GM23248 (cell line): ENCODE results near the gene SEBOX. TPM values are rescaled to one million over a fixed set of nuclear protein-coding genes. Genes with fewer than 3 reads are reported as not detected.

Source experiments
- DNase-seq: peaks from one replicate; pipeline ENCODE4 v3.0.0-alpha.2; 2015
- H2AFZ ChIP-seq: fragments of 200-600 bp; sonication (generic); 2 replicates; pipeline ENCODE4 v1.6.1; 2016; ENCODE audit warnings: antibody characterized with exemption
- H3F3A ChIP-seq: fragments of 200-600 bp; sonication (generic); 2 replicates; pipeline ENCODE4 v1.6.1; 2016; ENCODE audit warnings: mild to moderate bottlenecking, antibody characterized with exemption, mixed run types; ENCODE audit not compliant: insufficient read depth
- H3K27ac ChIP-seq: fragments of 200-600 bp; sonication (generic); 2 replicates; pipeline ENCODE4 v1.5.1; 2016; ENCODE audit warnings: mild to moderate bottlenecking
- H3K27me3 ChIP-seq: fragments of 200-600 bp; sonication (generic); replicated peaks from 2 replicates; pipeline ENCODE4 v1.6.1; 2016; ENCODE audit warnings: mild to moderate bottlenecking; ENCODE audit not compliant: insufficient read depth
- H3K36me3 ChIP-seq: fragments of 200-600 bp; sonication (generic); 2 replicates; pipeline ENCODE4 v1.6.1; 2016; ENCODE audit warnings: low read depth, mild to moderate bottlenecking
- H3K4me1 ChIP-seq: fragments of 200-600 bp; sonication (generic); 2 replicates; pipeline ENCODE4 v1.6.1; 2016; ENCODE audit warnings: mild to moderate bottlenecking; ENCODE audit not compliant: insufficient read depth
- H3K4me2 ChIP-seq: fragments of 200-600 bp; sonication (generic); one replicate; pipeline ENCODE4 v1.6.1; 2016; ENCODE audit warnings: mild to moderate bottlenecking; ENCODE audit not compliant: unreplicated experiment
- H3K4me3 ChIP-seq: fragments of 200-600 bp; sonication (generic); 2 replicates; pipeline ENCODE4 v1.5.1; 2016; ENCODE audit warnings: mild to moderate bottlenecking
- H3K79me2 ChIP-seq: fragments of 200-600 bp; sonication (generic); 2 replicates; pipeline ENCODE4 v1.6.1; 2016; ENCODE audit warnings: mild to moderate bottlenecking; ENCODE audit not compliant: insufficient read depth
- H3K9ac ChIP-seq: fragments of 200-600 bp; sonication (generic); 2 replicates; pipeline ENCODE4 v1.6.1; 2016; ENCODE audit warnings: mild to moderate bottlenecking
- H3K9me2 ChIP-seq: fragments of 200-600 bp; sonication (generic); 2 replicates; pipeline ENCODE4 v1.6.1; 2016; ENCODE audit warnings: mixed run types, mild to moderate bottlenecking, moderate library complexity; ENCODE audit not compliant: insufficient read depth
- H3K9me3 ChIP-seq: fragments of 200-600 bp; sonication (generic); one replicate; pipeline ENCODE4 v1.6.1; 2017; ENCODE audit warnings: low read depth
- H4K20me1 ChIP-seq: fragments of 200-600 bp; sonication (generic); 2 replicates; pipeline ENCODE4 v1.6.0; 2016; ENCODE audit not compliant: insufficient read depth
- EZH2 ChIP-seq: fragments of 200-600 bp; sonication (generic); IDR thresholded peaks from 2 replicates; pipeline ENCODE4 v1.6.1; 2018; ENCODE audit warnings: antibody characterized with exemption, mild to moderate bottlenecking; ENCODE audit not compliant: insufficient read depth, poor library complexity, severe bottlenecking
- EZH2phosphoT487 ChIP-seq: fragments of 200-600 bp; sonication (generic); IDR thresholded peaks from 2 replicates; pipeline ENCODE4 v1.6.1; 2018; ENCODE audit warnings: antibody characterized with exemption, moderate library complexity, mild to moderate bottlenecking, low read depth; ENCODE audit not compliant: insufficient read depth
- WGBS, 2 experiments: methylation state at CpG; one replicate each; pipeline ENCODE4 v1.1.6; 2015 to 2017; ENCODE audit warnings: low lambda C conversion rate in 2 of 2, low coverage in 1 of 2; ENCODE audit errors: missing lambda C conversion rate in 2 of 2; 5-methylcytosine and 5-hydroxymethylcytosine counted together
- in situ Hi-C: fragments of 300-500 bp; cut with MboI; formaldehyde crosslinking; loops from 2 replicates; pipeline ENCODE4 v1.15.0; 2020
- polyA plus RNA-seq: library from polyadenylated mRNA; unstranded; fragments of >200 nt; fragmentation: Nextera tagmentation; extraction: Ambion mirVana; gene quantifications from 2 replicates; pipeline ENCODE4 v1.2.1, GENCODE V29; 2016
- total RNA-seq: library from RNA; depleted of rRNA; stranded (reverse); fragments of >200 nt; shearing (Covaris generic); gene quantifications from 2 replicates; pipeline ENCODE4 v1.2.3, GENCODE V29; 2014

SEBOX gene
- total and polyA plus RNA-seq, 2 experiments from 2014 or later, result not detected

GRCh38 chr17:28407130-28407973, 42.4 kb upstream of the SEBOX start:
- Histone ChIP-seq H3K4me2 (no peak overlapping the region), H3K36me3 (no peaks in the 10 kb centered on the region), H3K4me1 (no peaks in the 10 kb centered on the region), H3F3A (no peaks in the 10 kb centered on the region), H2AFZ (no peak overlapping the region), H3K9me3 (no peaks in the 10 kb centered on the region), H3K27me3 (0 out of 2 replicates have a peak, but pooled peaks cover 14% of the 10 kb centered on the region), H3K4me3 (no peak overlapping the region), H3K79me2 (no peaks in the 10 kb centered on the region), H3K9me2 (no peaks in the 10 kb centered on the region), H3K9ac (no peak overlapping the region), H3K27ac (no peak overlapping the region), H4K20me1 (no peaks in the 10 kb centered on the region)
- TF ChIP-seq EZH2phosphoT487, result no peak
- TF ChIP-seq EZH2, result no peak
- WGBS, 2 experiments, result 77 to 89% methylated on average over 5 of the region's 5 CpGs
- DNase-seq, result no peak
- in situ Hi-C loops, result no loop called here

- Histone ChIP-seq H3K27me3 (0 out of 2 replicates have a peak, but pooled peaks cover 14% of the 10 kb centered on the region), H3K9me2 (no peaks in the 10 kb centered on the region), H3K27ac (no peak overlapping the region), H3K36me3 (no peaks in the 10 kb centered on the region), H4K20me1 (no peaks in the 10 kb centered on the region), H3K9me3 (no peaks in the 10 kb centered on the region), H3K4me2 (peak overlapping the region; percentile 89), H3K9ac (peak overlapping the region; percentile 72), H2AFZ (peak overlapping the region; percentile 84), H3K79me2 (no peaks in the 10 kb centered on the region), H3K4me1 (no peaks in the 10 kb centered on the region), H3F3A (no peaks in the 10 kb centered on the region), H3K4me3 (peak overlapping the region; percentile 85)
- WGBS, 2 experiments, result 36 to 41% methylated on average over 9 of the region's 9 CpGs
- DNase-seq, result peak; percentile 15
- no peak for TF ChIP-seq EZH2phosphoT487
- no peak for TF ChIP-seq EZH2
- in situ Hi-C loops, result no loop called here
These were observed 41.4 kb upstream of the SEBOX start for GRCh38 chr17:28406473-28406814.

DNA sequence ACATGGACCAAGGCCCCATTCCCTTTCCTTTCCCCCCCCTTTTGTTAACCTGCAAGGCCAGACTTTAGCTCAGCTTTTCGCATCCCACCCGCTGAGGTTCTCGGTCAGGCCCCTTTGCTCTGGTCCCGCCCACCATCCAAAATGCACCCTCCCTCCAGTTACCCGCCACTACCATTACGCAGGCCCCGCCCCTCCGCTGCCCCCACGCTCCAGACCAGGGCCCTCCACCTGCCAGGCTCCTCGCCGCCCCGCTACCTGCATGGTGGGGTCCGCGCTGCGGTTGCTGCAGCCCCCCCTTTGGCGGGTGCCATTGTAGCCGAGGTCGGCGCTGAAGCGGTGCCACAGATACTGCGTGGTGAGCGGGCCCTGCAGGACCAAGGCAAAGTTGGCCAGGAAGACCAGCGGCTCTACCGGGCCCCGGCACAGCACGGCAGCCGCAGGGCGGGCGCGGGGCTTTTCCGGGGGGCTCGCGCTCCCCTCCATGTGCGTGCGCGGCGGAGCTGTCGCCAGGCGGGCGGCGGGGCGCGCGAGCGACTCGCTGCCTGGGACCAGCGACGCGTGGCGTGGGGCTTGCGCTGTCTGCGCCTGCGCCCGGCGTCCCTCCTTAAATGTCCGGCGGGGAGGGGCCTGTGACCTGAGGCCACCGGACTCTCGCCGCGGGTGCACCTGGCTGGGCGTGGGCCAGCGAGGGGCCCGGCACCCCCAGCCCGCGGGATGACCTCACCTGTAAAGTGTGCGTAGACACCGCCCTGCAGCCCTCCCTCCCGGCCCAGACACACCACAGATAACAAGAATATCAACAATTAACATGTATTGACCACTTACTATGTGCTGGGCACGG, 40.9 kb upstream of the SEBOX start, which contains the start of gene SLC46A1:
Gene SLC46A1 (minus strand): TSS at position 581 of the 841 bp plus-strand sequence. CDS start 98 bp downstream, at position 483.
- H3K36me3 ChIP-seq, result no peaks in the 10 kb centered on the region
- peak within 1 kb of the TSS; percentile 84 for H2AFZ ChIP-seq
- 0 out of 2 replicates have a peak, but pooled peaks cover 10% of the 10 kb centered on the region for H3K27me3 ChIP-seq
- H3K4me3 ChIP-seq, result peak within 1 kb of the TSS; percentile 85
- peak; percentile 67 for DNase-seq
- H3K9ac ChIP-seq, result peak within 1 kb of the TSS; percentile 72
- H3K4me1 ChIP-seq, result no peaks in the 10 kb centered on the region
- TF ChIP-seq EZH2phosphoT487, result no peak
- no peak for TF ChIP-seq EZH2
- no peaks in the 10 kb centered on the region for H4K20me1 ChIP-seq
- no peak within 1 kb of the TSS for H3K27ac ChIP-seq
- H3K4me2 ChIP-seq, result peak within 1 kb of the TSS; percentile 89
- H3K9me2 ChIP-seq, result no peaks in the 10 kb centered on the region
- in situ Hi-C loops, result no loop called here
- no peaks in the 10 kb centered on the region for H3K79me2 ChIP-seq
- no peaks in the 10 kb centered on the region for H3K9me3 ChIP-seq
- H3F3A ChIP-seq, result no peaks in the 10 kb centered on the region
- 3% methylated on average over 47 to 64 of the region's 70 CpGs for WGBS, 2 experiments

- no peaks in the 10 kb centered on the region for H3K9me3 ChIP-seq
- H3K36me3 ChIP-seq, result no peaks in the 10 kb centered on the region
- 16 to 17% methylated on average over 30 to 33 of the region's 33 CpGs for WGBS, 2 experiments
- H3F3A ChIP-seq, result no peaks in the 10 kb centered on the region
- in situ Hi-C loops, result no loop called here
- H4K20me1 ChIP-seq, result no peaks in the 10 kb centered on the region
- peak overlapping the region; percentile 84 for H2AFZ ChIP-seq
- no peaks in the 10 kb centered on the region for H3K79me2 ChIP-seq
- H3K4me1 ChIP-seq, result no peaks in the 10 kb centered on the region
- no peak for TF ChIP-seq EZH2phosphoT487
- TF ChIP-seq EZH2, result no peak
- peak; percentile 68 for DNase-seq
- peak overlapping the region; percentile 85 for H3K4me3 ChIP-seq
- H3K9ac ChIP-seq, result peak overlapping the region; percentile 72
- peak overlapping the region; percentile 89 for H3K4me2 ChIP-seq
- no peaks in the 10 kb centered on the region for H3K9me2 ChIP-seq
- H3K27me3 ChIP-seq, result 0 out of 2 replicates have a peak, but pooled peaks cover 3% of the 10 kb centered on the region
- no peak overlapping the region for H3K27ac ChIP-seq
These were observed 40.0 kb upstream of the SEBOX start for GRCh38 chr17:28404812-28405570.
